Panc1 (cell line): Measurements from ENCODE around the gene PDE11A. TPM values are rescaled to one million over a fixed set of nuclear protein-coding genes. Genes with fewer than 3 reads are reported as not detected.

Source experiments
- ATAC-seq: fragments of 200-7000 bp; cut with Tn5 transposase; 2 replicates; pipeline ENCODE4 v1.9.1; 2020; ENCODE audit warnings: mild to moderate bottlenecking, moderate library complexity
- BruUV-seq: library from RNA; stranded (reverse); fragments of 400-500 nt; replicated peaks from 2 replicates; lab custom pipeline; 2021; lab: Mats Ljungman, UMichigan
- CTCF ChIA-PET: fragments of 300-600 bp; sonication (Branson Sonifier 250); formaldehyde crosslinking; loops from one replicate; lab custom pipeline; 2022; ENCODE audit warnings: antibody characterized with exemption; lab: Charles Lee
- POLR2A ChIA-PET: fragments of 300-600 bp; sonication (Branson Sonifier 250); formaldehyde crosslinking; loops from one replicate; lab custom pipeline; 2022; ENCODE audit warnings: antibody characterized with exemption; lab: Charles Lee
- DNase-seq: peaks from one replicate; pipeline ENCODE4 v3.0.0-alpha.2; 2010; ENCODE audit warnings: low read depth, low spot score
- H3K27ac ChIP-seq: 2 replicates; pipeline ENCODE4 v1.5.1; 2011; ENCODE audit warnings: mild to moderate bottlenecking, low read length, inconsistent platforms
- H3K27me3 ChIP-seq: fragments of 200-500 bp; sonication (Bioruptor generic); 2 replicates; pipeline ENCODE4 v1.6.0; 2014; ENCODE audit warnings: low read length, inconsistent platforms; ENCODE audit not compliant: control insufficient read depth, insufficient read depth
- H3K36me3 ChIP-seq: fragments of 200-500 bp; sonication (Bioruptor generic); 2 replicates; pipeline ENCODE4 v1.5.1; 2014; ENCODE audit warnings: inconsistent platforms, mild to moderate bottlenecking, low read length, moderate library complexity; ENCODE audit not compliant: control insufficient read depth, insufficient read depth
- H3K4me1 ChIP-seq: 2 replicates; pipeline ENCODE4 v1.5.1; 2011; ENCODE audit warnings: inconsistent platforms, mild to moderate bottlenecking, low read length, moderate library complexity; ENCODE audit not compliant: control insufficient read depth, insufficient read depth
- H3K4me3 ChIP-seq, 2 experiments: 2 replicates each; pipeline ENCODE4 v1.5.1; 2011 to 2012; ENCODE audit warnings: low read depth in 2 of 2, low read length in 2 of 2, mild to moderate bottlenecking in 2 of 2, inconsistent platforms in 1 of 2, moderate library complexity in 1 of 2
- H3K9me3 ChIP-seq: fragments of 200-500 bp; sonication (Bioruptor generic); 2 replicates; pipeline ENCODE4 v1.5.1; 2014; ENCODE audit warnings: low read depth, mild to moderate bottlenecking, inconsistent platforms, low read length, moderate library complexity; ENCODE audit not compliant: control insufficient read depth, insufficient read depth
- CTCF ChIP-seq: fragments of 450-650 bp; IDR thresholded peaks from 2 replicates; pipeline ENCODE4 v1.5.1; 2017; ENCODE audit warnings: mild to moderate bottlenecking
- POLR2AphosphoS5 ChIP-seq: IDR thresholded peaks from 2 replicates; pipeline ENCODE4 v1.6.1; 2012; ENCODE audit warnings: mild to moderate bottlenecking, low read depth, low read length, moderate library complexity
- REST ChIP-seq, 2 experiments: IDR thresholded peaks; 2 replicates each; pipeline ENCODE4 v1.6.1; 2011 to 2012; ENCODE audit warnings: low read depth in 2 of 2, control low read depth in 1 of 2, low read length in 1 of 2, mild to moderate bottlenecking in 1 of 2, moderate library complexity in 1 of 2; ENCODE audit not compliant: insufficient read depth in 1 of 2
- SIN3A ChIP-seq: IDR thresholded peaks from 2 replicates; pipeline ENCODE4 v1.6.1; 2012; ENCODE audit warnings: low read depth, mild to moderate bottlenecking, low read length, moderate library complexity, borderline replicate concordance; ENCODE audit not compliant: insufficient read depth
- TCF7L2 ChIP-seq: IDR thresholded peaks from 2 replicates; pipeline ENCODE4 v1.6.1; 2011; ENCODE audit warnings: mild to moderate bottlenecking, low read depth, low read length, inconsistent platforms
- in situ Hi-C: cut with HindIII; loops from 2 replicates; pipeline ENCODE4 v1.10.0; 2016; ENCODE audit warnings: low sequenced_read_pairs, low pct_unique_long_range_greater_than_20kb
- intact Hi-C: fragments of 100-400 bp; cut with micrococcal nuclease; formaldehyde crosslinking; loops from one replicate; pipeline ENCODE4 v1.10.0; 2022; ENCODE audit not compliant: unreplicated experiment
- total RNA-seq: library from RNA; stranded (reverse); gene quantifications from one replicate; pipeline ENCODE4 v1.2.1, GENCODE V29; 2021; ENCODE audit not compliant: unreplicated experiment

Gene PDE11A
- total RNA-seq, 1 experiment from 2014 or later, result not detected

GRCh38 chr2:177731384-177731783 is 341.2 kb downstream of the PDE11A start:
- in situ Hi-C loops (no loop called here), intact Hi-C loops (no loop called here)
- no peaks in the 10 kb centered on the region for H3K4me1 ChIP-seq
- ChIA-PET CTCF (no interaction called here), POLR2A (no interaction called here)
- no peak overlapping the region for H3K27ac ChIP-seq
- no peak overlapping the region for H3K4me3 ChIP-seq
- peaks cover 4% of the 10 kb centered on the region; the same call in 1 of the 2 replicates for H3K27me3 ChIP-seq
- H3K36me3 ChIP-seq, result no peaks in the 10 kb centered on the region; the same call in 1 of the 2 replicates
- no peak for ATAC-seq
- no TSS peak for BruUV-seq
- no peak for TF ChIP-seq SIN3A
- no peak for TF ChIP-seq REST (IDR thresholded peaks at IDR 0.05; ENCODE audit: insufficient read depth in 1 of 2, low read depth in 2 of 2, low read length in 1 of 2)
- TF ChIP-seq TCF7L2, result no peak
- no peak for TF ChIP-seq CTCF
- no peak for TF ChIP-seq POLR2AphosphoS5
- no peaks in the 10 kb centered on the region for H3K9me3 ChIP-seq
- DNase-seq, result no peak

GRCh38 chr2:177730792-177731191 is 341.8 kb downstream of the PDE11A start:
- no peak for DNase-seq

More at GRCh38 chr2:177730792-177731191, 341.8 kb downstream of the PDE11A start:
- intact Hi-C loops, result no loop called here
- no peak overlapping the region for H3K4me3 ChIP-seq
- ChIA-PET CTCF (no interaction called here), POLR2A (no interaction called here)
- in situ Hi-C loops, result no loop called here
- TF ChIP-seq POLR2AphosphoS5 (no peak), SIN3A (no peak), CTCF (no peak), TCF7L2 (no peak), REST (IDR thresholded peaks at IDR 0.05; ENCODE audit: insufficient read depth in 1 of 2, low read depth in 2 of 2, low read length in 1 of 2) (no peak)
- peaks cover 4% of the 10 kb centered on the region; the same call in 1 of the 2 replicates for H3K27me3 ChIP-seq
- ATAC-seq, result no peak
- H3K36me3 ChIP-seq, result no peaks in the 10 kb centered on the region; the same call in 1 of the 2 replicates
- H3K9me3 ChIP-seq, result no peaks in the 10 kb centered on the region
- no peak overlapping the region for H3K27ac ChIP-seq
- H3K4me1 ChIP-seq, result no peaks in the 10 kb centered on the region
- BruUV-seq, result no TSS peak
